Measurements from ENCODE around the gene PPTC7.

DNA sequence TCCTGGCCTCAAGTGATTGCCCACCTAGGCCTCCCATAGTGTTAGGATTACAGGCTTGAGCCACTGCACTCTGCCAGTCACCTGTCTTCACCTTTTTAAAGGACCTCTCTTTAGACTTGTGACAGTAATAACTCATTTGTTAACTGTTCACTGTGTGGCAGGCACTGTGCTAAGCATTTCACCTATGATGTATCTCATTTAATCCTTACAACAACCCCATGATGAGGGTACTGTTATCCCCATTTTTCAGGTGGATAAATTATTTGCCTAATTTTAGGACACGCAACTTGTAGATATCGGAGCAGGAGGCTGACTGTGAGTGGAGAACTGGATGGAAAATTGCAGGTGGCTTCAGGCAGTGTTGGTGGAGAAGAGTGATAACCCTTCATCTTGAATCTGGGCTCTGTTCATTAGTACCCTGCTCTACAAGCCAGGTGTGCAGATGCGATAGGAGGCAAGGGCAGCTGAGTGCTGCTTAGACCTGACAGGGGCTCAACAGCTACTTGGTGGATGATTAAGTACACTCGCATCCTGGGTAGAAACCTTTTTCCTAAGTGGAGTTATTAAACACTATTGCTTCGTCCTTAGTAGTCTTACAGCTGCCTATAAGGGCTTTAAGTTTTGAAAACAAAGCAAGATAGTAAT, 33.5 kb upstream of the PPTC7 start:
- TF ChIP-seq, protein P1, sequence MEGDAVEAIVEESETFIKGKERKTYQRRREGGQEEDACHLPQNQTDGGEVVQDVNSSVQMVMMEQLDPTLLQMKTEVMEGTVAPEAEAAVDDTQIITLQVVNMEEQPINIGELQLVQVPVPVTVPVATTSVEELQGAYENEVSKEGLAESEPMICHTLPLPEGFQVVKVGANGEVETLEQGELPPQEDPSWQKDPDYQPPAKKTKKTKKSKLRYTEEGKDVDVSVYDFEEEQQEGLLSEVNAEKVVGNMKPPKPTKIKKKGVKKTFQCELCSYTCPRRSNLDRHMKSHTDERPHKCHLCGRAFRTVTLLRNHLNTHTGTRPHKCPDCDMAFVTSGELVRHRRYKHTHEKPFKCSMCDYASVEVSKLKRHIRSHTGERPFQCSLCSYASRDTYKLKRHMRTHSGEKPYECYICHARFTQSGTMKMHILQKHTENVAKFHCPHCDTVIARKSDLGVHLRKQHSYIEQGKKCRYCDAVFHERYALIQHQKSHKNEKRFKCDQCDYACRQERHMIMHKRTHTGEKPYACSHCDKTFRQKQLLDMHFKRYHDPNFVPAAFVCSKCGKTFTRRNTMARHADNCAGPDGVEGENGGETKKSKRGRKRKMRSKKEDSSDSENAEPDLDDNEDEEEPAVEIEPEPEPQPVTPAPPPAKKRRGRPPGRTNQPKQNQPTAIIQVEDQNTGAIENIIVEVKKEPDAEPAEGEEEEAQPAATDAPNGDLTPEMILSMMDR (IDR thresholded peaks at IDR 0.05), result no peak
- no peak for TF ChIP-seq POLR2A (IDR thresholded peaks at IDR 0.05)
